Dermis microvascular lymphatic vessel endothelial cell (primary cell): ENCODE data around the gene MYOM1. TPM values are rescaled to one million over a fixed set of nuclear protein-coding genes. Genes with fewer than 3 reads are reported as not detected.
A peak's percentile ranks its signal among the peaks of the same experiment; 100 is the strongest.

Experiments
- DNase-seq, 2 donors: peaks; one replicate each; pipeline versions ENCODE4 v3.0.0 to v3.0.0-alpha.2; 2010; ENCODE audit warnings: low read depth in 2 of 2
- total RNA-seq: library from RNA; depleted of rRNA; stranded (reverse); fragments of >200 nt; gene quantifications from 2 replicates; pipeline ENCODE4 v1.2.1, GENCODE V29; 2014

Gene MYOM1
- total RNA-seq, 1 donor from 2014 or later: 0.26 TPM

DNA sequence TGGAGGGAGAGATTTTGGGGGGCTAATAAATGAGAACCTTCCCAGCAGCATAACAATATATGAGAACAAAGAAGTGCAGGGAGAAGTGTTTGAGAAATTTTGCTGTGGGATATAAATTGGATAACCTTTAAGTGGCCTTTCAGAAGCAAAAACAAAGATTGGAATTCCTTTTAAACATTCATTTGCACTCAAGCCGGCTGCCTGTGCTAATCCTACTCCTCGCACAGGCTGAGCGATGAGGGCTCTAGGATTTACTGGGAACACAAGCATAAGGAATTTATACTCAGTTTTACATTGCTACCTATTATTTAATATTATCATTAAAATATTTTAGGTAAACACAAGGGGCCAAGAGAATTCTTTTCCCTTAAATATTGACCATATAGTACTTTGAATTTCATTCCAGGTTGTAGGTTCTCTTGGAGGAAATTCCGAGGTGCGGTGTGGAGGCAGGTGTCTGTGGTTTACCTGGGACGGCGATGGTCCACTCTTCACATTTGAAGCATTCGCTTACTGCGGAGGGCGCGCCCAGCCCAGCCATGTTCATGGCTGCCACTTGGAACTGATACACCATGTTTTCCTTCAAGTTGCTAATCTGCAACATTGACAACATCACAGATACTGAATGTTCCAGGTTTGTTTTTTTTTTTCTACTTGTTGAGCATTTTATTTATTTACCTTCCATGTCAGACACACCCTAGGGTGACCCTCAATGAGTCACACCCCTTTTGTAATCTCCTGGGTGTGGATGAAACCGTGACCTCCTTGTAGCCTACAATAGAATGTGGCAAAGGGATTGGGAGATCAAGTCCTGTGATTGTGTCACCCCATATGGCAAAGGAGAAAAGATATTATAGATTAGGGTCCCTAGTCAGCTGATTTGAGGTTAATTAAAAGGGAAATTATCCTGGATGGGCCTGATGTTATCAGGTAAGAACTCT lies 100.1 kb downstream of the MYOM1 start:
- no peak for DNase-seq

DNA sequence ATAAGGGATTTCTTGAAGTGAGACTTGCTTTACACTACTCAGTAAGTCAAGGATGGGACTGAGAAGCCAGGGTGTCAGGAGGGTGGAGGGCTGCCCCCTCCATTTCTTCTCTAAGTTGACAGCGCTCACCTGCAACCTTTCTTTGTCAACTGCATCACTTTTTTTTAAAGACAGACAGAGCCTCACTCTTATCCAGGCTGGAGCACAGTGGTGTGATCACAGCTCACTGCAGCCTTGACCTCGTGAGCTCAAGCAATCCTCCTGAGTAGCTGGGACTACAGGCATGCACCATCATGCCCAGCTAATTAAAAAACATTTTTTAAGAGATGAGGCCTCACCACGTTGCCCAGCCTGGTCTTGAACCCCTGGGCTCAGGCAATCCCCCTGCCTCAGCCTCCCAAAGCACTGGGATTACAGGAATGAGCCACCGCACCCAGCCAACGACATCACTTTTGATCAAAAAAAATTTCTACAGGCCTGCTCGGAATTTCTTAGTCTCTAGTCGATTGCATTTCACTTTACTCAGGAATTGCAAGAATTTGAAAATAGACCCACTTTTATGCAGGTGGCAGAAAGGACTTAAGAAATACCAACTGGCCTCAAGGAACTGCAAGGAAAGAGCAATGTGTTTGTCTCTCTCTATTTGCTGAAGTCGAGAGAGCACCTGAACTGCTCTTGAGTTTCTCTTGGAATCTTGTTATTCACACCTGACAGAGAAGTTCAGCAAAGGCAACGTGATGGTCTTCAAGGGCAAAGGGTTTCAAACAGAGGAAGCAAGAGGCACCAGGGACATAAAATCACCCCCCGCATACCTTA lies 101.4 kb downstream of the MYOM1 start:
- DNase-seq: no peak

DNA sequence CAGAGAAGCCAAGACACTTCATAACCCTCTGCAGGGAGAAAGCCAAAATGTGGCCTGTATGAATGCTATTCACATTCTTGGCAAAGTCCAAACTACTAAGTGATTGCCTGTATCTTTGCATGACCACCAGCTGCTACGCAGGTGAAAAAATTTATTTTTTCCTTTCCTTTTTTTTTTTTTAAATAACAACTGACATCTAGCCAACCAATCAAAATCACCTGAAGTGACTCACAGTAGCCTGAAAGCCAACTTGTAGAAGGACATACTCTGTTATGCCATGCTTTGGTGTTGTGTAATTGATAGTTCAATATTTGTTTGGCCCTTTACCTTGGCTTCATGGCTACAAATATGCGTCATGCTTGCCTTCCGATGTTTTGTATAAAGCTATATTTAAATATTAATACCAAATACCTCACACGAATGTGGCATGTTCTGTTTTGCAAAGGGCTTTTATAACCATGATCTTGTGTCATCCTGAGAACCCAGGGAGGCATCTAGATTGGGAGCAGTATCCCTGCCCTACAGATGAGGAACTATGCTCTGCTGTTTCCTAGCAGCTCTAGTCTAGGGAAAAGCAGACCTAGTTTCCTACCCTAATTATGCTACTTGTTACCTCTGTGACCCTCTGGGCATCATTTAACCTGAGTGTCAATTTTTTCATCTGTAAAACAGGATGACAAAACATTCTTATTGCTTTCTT lies 102.1 kb downstream of the MYOM1 start:
- DNase-seq: peak in 1 of 2 donors; percentile 48

DNA sequence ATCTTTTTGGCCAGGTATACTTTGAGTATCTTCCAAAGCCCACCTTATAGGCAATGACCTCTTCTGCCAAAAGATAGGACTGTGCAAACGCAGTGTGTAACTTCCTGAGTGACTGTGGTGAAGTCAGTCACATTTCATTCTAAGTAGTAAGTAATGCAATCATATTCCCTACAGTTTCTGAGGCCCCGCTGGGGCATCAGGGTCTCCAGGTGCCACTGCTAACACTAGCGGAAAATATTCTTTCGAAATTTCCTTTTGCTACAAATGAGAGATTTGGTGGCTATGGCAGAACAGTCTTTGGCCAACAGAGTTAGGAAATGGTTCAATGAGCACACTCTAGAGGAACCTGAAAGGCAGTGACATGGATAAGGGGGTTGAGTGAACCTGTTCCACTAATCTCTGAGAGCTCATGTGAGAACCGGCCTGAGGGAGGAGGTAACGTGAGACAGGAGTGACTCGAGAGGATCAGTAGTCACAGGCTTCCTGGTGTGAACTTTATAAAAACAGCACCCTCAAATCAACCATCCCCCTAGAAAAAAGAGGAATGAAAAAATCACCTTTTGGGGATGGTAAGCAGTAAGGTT lies 104.2 kb downstream of the MYOM1 start:
- DNase-seq: no peak

DNA sequence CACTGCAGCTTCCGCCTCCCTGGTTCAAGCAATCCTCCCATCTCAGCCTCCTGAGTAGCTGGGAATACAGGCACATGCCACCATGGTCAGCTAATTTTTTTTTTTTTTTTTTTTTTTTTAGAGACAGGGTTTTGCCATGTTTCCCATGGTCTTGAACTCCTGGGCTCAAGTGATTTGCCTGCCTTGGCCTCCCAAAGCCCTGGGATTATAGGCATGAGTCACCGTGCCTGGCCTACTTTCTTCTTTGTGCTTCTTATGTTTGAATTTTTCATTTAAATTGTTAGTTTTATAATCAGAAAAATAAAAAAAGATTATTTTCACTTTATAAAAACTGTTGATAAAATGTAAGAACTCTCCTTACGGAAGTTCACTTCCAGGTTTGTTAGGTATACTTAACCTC lies 105.3 kb downstream of the MYOM1 start:
- DNase-seq: no peak

DNA sequence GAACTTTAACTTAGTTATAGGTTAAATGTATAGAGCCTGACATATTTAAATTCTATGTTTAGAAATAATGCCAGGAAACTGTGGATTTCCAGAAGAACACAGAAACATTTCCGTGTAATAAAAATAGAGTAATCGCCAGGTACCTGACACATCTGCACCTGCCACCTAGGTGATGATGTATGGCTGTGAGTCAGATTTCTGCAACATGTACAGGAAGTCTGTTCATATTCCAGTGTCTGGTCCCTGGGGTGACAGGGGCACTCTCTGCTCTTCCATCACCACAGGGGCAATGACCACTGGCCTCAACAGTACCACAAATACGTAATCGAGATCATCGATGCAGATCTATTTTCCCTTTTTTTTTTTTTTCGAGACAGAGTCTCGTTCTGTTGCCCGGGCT lies 105.7 kb downstream of the MYOM1 start:
- DNase-seq: no peak

GRCh38 chr18:3111523-3112240 lies 108.1 kb downstream of the MYOM1 start:
- no peak for DNase-seq

- DNase-seq: no peak
These were observed 109.6 kb downstream of the MYOM1 start for GRCh38 chr18:3110034-3110752.

GRCh38 chr18:3107740-3108151 lies 112.0 kb downstream of the MYOM1 start:
- no peak for DNase-seq

GRCh38 chr18:3104190-3105054 lies 115.3 kb downstream of the MYOM1 start:
- DNase-seq: peak; percentile 85 to 86

GRCh38 chr18:3103576-3103975 lies 116.2 kb downstream of the MYOM1 start:
- peak; percentile 67 to 79 for DNase-seq

- no peak for DNase-seq
These were observed 116.8 kb downstream of the MYOM1 start for GRCh38 chr18:3102983-3103382.

DNA sequence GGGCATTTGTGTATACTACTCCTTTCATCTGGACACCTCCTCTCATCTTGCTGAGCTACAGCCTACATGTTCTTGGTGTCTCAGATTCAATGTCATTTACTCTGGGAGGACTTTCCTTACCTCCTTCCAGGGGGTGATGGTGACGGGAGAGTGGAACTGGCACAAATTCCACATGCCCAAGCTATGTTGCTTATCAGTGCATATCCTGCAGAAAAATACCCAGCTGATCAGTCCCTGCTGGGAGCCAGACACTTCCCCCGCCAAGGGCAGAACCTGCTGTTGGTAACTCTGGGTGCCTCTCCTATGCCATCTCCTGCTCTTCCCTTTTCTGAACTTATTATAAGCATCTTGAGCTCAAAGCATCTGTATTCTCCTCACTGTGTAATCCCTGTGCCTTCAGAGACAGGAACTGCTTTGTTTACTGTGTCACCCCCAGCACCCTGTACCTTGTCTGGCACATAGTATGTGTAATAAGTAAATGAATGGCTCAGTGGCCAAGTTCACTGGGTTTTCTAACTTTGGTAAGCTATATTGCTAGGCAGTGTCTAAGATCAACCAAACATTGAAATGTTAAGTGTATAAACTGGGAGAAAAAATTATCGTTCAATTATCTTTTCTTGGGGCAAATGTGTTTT lies 119.2 kb downstream of the MYOM1 start:
- DNase-seq: no peak

GRCh38 chr18:3099327-3099726 lies 120.4 kb downstream of the MYOM1 start:
- DNase-seq: no peak

DNA sequence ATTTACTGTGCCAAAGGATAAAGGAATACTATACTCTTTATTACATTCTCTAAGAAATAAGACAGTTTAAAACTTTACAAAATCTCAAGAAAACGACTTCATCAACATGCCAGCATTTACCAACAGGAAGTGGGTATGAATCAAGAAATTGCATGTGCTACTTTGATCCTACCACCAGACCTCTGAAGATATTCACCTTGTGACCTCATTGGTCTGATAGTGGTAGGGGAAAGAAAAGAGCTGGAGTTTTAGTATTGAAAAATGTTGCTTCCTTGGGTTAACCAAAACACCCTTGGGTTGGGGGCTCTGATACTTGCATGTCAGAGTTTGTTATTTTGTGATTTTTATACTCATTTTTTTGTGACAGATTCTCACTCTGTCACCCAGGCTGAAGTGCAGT lies 122.7 kb downstream of the MYOM1 start:
- DNase-seq: no peak

- no peak for DNase-seq
These were observed 123.8 kb downstream of the MYOM1 start for GRCh38 chr18:3095921-3096320.

- no peak for DNase-seq
These were observed 125.5 kb downstream of the MYOM1 start for GRCh38 chr18:3094338-3094684.

DNA sequence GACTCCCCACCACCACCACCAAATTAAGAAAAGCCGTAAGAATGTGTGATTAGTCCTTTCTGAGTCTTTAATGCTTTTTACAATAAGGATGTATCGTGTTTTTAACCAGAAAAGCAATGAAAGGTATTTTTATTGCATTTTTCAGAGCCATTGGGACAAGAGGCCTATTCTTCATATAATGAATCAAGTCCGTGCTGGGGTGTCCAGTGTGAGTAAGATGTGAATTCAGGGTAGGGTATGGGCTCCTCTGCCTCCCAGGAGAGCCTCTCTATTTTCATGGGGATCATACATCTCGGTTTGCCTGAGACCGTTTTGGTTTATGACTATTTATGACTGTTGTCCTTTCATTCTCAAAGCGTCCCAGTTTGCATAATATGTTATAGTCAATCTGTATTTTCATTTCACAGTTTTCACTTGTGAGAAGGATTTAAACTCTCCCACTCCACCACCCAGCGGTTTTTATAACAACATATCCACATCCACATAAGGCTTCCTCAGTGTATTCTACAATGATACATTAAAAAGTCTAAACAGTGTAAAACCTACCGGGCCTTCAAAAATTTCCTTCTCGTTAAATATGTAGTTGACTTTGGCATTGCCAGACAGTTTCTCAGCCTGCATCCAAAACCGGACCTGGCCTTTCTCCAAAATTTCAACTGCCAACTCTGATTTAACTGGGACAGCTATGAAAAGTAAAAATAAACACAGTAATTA lies 126.0 kb downstream of the MYOM1 start:
- peak; percentile 54 to 63 for DNase-seq
